KOPT-K1 (cell line): ENCODE measurements around the gene GRK5.

ENCODE experiments used
- H3K27ac ChIP-seq: fragments of 200-600 bp; sonication (generic); 2 replicates; pipeline ENCODE4 v1.5.1; 2016; ENCODE audit warnings: antibody characterized with exemption, mild to moderate bottlenecking, low read depth, low read length; ENCODE audit not compliant: poor library complexity, severe bottlenecking
- H3K36me3 ChIP-seq: fragments of 200-600 bp; sonication (generic); 2 replicates; pipeline ENCODE4 v1.5.1; 2017; ENCODE audit warnings: antibody characterized with exemption, mild to moderate bottlenecking, low read length, moderate library complexity; ENCODE audit not compliant: insufficient read depth
- H3K9me3 ChIP-seq: fragments of 200-600 bp; sonication (generic); 2 replicates; pipeline ENCODE4 v1.5.1; 2017; ENCODE audit warnings: antibody characterized with exemption, low read length, mild to moderate bottlenecking; ENCODE audit not compliant: insufficient read depth, poor library complexity, severe bottlenecking

The GRK5 gene

GRCh38 chr10:119183664-119184412 lies 23.5 kb upstream of the GRK5 start:
- no peaks in the 10 kb centered on the region for H3K9me3 ChIP-seq
- no peak overlapping the region for H3K27ac ChIP-seq
- no peaks in the 10 kb centered on the region for H3K36me3 ChIP-seq

DNA sequence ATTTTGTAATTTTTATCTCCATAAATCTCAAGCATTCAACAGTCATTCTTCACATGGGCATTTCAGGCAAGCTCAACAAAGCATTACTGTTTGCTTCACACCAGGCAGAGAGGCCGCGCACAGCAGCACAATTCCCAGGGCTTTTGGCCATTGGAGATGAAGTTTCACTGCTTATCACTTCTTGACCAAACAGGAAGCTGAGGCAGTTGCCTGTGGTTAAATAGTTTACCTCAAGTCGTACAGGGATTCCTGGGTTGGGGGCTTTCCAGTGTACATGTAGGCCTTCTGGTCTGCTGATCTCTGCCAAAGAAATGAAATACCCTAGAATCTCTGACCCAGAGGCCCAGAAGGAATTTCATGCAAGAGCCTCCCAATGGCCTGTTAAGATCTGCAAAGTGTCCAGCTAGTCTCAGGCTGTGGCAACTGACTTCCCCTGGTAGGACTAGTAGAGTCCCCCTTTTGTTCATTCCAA lies 17.5 kb upstream of the GRK5 start:
- peak overlapping the region; percentile 14 for H3K27ac ChIP-seq
- no peaks in the 10 kb centered on the region for H3K9me3 ChIP-seq
- no peaks in the 10 kb centered on the region for H3K36me3 ChIP-seq

DNA sequence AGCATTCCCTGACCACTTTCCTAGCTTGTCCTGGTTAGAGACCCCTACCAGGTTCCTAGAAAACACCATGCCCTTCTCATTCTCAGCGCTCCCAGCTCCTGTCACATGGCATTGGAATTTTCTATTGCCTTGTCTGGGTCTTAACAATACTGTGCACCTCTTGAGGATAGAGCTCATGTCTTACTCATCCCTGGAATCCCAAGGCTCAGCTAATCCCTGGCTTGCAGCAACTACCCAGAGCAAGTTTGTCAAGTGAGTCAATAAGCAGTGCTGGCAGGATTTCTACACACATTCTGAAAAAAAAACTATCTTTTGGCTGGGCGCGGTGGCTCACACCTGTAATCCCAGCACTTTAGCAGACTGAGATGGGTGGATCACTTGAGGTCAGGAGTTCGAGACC lies 17.0 kb upstream of the GRK5 start:
- Histone ChIP-seq H3K36me3 (no peaks in the 10 kb centered on the region), H3K27ac (peak overlapping the region; percentile 14), H3K9me3 (no peaks in the 10 kb centered on the region)

GRCh38 chr10:119190954-119191785 lies 16.2 kb upstream of the GRK5 start:
- Histone ChIP-seq H3K9me3 (no peaks in the 10 kb centered on the region), H3K36me3 (no peaks in the 10 kb centered on the region), H3K27ac (no peak overlapping the region)

GRCh38 chr10:119191881-119192280 lies 15.5 kb upstream of the GRK5 start:
- Histone ChIP-seq H3K27ac (no peak overlapping the region), H3K36me3 (no peaks in the 10 kb centered on the region), H3K9me3 (no peaks in the 10 kb centered on the region)

GRCh38 chr10:119197921-119198320 lies 9.4 kb upstream of the GRK5 start:
- Histone ChIP-seq H3K9me3 (no peaks in the 10 kb centered on the region), H3K27ac (no peak overlapping the region), H3K36me3 (no peaks in the 10 kb centered on the region)

GRCh38 chr10:119198438-119198837 lies 8.9 kb upstream of the GRK5 start:
- H3K36me3 ChIP-seq = no peaks in the 10 kb centered on the region
- no peak overlapping the region for H3K27ac ChIP-seq
- no peaks in the 10 kb centered on the region for H3K9me3 ChIP-seq

- Histone ChIP-seq H3K27ac (no peak overlapping the region), H3K9me3 (no peaks in the 10 kb centered on the region), H3K36me3 (no peaks in the 10 kb centered on the region)
Measured at GRCh38 chr10:119199231-119199992, 8.0 kb upstream of the GRK5 start.

DNA sequence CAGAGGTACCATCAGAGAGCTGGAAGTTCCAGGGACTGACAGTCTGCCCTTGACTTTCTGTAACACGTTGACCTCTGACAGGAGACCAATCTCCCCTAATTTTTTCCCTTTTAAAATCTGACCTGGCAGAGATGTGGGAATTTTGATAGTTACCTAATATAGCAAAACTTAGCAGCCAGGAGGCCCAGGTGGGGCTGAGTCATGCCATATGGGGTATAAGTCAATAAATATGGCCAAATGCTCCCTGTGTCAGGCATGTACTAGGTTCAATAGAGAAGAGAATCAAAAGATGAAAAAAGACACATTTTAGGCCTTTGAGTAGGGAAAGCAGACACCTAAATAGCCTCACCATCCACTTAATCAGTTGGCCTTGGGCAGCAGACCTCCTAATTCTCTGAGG lies 6.1 kb upstream of the GRK5 start:
- Histone ChIP-seq H3K36me3 (no peaks in the 10 kb centered on the region), H3K9me3 (no peaks in the 10 kb centered on the region), H3K27ac (no peak overlapping the region)

GRCh38 chr10:119203006-119203405 lies 4.4 kb upstream of the GRK5 start:
- Histone ChIP-seq H3K9me3 (no peaks in the 10 kb centered on the region), H3K36me3 (no peaks in the 10 kb centered on the region), H3K27ac (no peak overlapping the region)

GRCh38 chr10:119205894-119206602 lies 1.3 kb upstream of the GRK5 start:
- no peaks in the 10 kb centered on the region for H3K9me3 ChIP-seq
- peak overlapping the region; percentile 92 for H3K27ac ChIP-seq
- no peaks in the 10 kb centered on the region for H3K36me3 ChIP-seq

GRCh38 chr10:119206603-119207365 lies 587 bp upstream of the GRK5 start:
- peak overlapping the region; percentile 92 for H3K27ac ChIP-seq

DNA sequence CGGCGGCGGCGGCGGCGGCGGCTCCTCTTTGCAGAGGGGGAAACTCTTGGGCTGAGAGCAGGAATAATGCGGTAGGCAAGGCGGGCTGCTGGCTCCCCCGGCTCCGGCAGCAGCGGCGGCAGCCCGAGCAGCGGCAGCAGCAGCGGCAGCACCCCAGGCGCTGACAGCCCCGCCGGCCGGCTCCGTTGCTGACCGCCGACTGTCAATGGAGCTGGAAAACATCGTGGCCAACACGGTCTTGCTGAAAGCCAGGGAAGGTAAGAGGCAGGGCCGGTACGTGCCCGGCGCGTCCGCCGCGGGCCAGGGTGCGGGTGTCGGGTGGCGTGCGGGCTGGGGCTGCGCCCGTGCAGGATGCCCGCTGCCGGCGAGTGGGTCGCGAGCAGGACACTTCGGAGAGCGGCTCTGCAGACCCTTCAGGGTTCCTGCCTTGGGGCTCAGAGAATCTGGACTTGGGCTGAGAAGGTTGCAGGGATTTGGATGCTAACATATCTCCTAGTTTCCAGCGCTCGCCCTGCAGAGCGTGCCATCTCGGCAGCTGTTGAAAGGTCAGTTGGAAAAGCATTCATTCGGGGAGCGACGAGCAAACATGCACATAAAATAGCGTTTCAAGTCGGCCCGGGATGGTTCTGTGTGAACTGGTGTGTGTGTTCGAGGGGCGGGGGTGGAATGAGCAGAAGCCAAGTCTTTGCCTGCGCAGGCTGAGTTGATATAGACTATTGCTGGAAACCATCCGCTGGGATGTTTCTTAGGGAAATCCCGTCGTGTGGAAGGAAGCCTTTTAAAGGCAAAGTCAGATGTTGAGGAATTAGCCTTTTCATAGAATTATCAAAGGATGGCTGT lies 562 bp downstream of the GRK5 start:
- H3K36me3 ChIP-seq = no peaks in the 10 kb centered on the region
- H3K27ac ChIP-seq = peak overlapping the region; percentile 92
- H3K9me3 ChIP-seq = no peaks in the 10 kb centered on the region

More at GRCh38 chr10:119206603-119207365, 587 bp upstream of the GRK5 start:
- Histone ChIP-seq H3K9me3 (no peaks in the 10 kb centered on the region), H3K36me3 (no peaks in the 10 kb centered on the region)
